ENCODE results near the gene FOXD1. TPM values are rescaled to one million over a fixed set of nuclear protein-coding genes. Genes with fewer than 3 reads are reported as not detected.

The FOXD1 gene
- polyA plus RNA-seq, 1 of the 3 experiments (the other 2 are of a cell fraction), result 73.9 TPM

DNA sequence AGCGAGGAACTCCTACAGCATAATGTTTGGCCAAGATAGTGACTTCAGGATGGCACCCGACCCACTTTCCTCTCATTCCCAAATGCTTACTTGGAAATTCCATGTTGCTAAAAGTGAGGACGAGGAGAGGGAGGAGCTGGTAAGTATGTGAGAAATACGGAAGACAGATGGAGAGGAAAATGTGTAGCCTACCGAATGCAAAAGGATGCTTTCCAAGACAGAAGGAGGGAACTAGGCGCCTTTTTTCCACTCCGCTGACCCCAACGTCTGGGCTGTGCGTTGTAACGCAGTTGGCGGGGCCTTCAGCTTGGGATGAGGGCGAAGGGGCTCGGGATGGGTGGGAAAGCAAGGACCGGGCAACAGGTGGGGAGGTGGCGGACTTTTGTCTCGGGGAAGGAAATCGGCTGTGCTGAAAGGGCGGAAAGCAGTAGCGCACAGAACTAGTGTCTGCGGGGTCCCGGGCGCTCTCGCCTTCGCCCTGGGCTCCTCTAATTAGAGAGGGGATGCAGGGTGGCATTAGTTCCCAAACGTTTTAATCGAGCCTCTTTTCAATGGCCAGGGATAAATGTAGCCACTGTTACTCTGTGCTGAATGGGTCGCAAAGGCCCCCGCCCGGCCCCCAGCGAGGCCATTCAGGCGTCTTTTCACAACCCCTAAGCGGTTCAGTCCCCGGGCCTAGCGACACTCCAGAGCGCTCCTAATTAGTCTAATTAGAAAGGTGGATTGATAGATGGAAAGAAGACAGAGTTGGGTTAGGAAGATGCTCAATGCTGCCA, 12.6 kb downstream of the FOXD1 start:
- H3K36me3 ChIP-seq (replicated peaks in 1 of 2; ENCODE audit: control insufficient read depth in 1 of 2, insufficient read depth in 2 of 2, low read length in 1 of 2), result no peaks in the 10 kb centered on the region
- H3K27me3 ChIP-seq (ENCODE audit: insufficient read depth), result no peaks in the 10 kb centered on the region
- H3K4me2 ChIP-seq, result peak overlapping the region; percentile 75
- H3F3A ChIP-seq (replicated peaks; ENCODE audit: insufficient read depth), result peaks cover 39% of the 10 kb centered on the region
- H3K79me2 ChIP-seq (ENCODE audit: insufficient read depth), result peaks cover 70% of the 10 kb centered on the region
- no peak for DNase-seq
- H3K9me2 ChIP-seq, result no peaks in the 10 kb centered on the region
- H3K27ac ChIP-seq (ENCODE audit: low read depth in 2 of 2, low read length in 1 of 2), result peak overlapping the region; percentile 88 to 89
- TF ChIP-seq USF1 (IDR thresholded peaks at IDR 0.05; ENCODE audit: borderline replicate concordance, low read depth) (no peak), FOXJ3 (CRISPR knock-in tag; IDR thresholded peaks at IDR 0.05) (no peak), EZH2phosphoT487 (IDR thresholded peaks at IDR 0.05; ENCODE audit: borderline replicate concordance, low read depth) (no peak), TEAD4 (IDR thresholded peaks at IDR 0.05; ENCODE audit: borderline replicate concordance, insufficient read depth) (no peak), USF2 (IDR thresholded peaks at IDR 0.05; ENCODE audit: borderline replicate concordance, low read depth, low read length) (no peak), SMC3 (IDR thresholded peaks at IDR 0.05; ENCODE audit: low read depth, low read length) (no peak), TAF1 (IDR thresholded peaks at IDR 0.05; ENCODE audit: borderline replicate concordance, low read depth, low read length) (no peak), ZBTB33 (IDR thresholded peaks at IDR 0.05; ENCODE audit: borderline replicate concordance, low read depth) (no peak), JUND (IDR thresholded peaks at IDR 0.05) (no peak), RFX5 (IDR thresholded peaks at IDR 0.05; ENCODE audit: low read length) (no peak), FOXM1 (IDR thresholded peaks at IDR 0.05; ENCODE audit: low read depth) (no peak), CHD2 (IDR thresholded peaks at IDR 0.05; ENCODE audit: low read length, partially characterized antibody) (no peak), FOSL2 (IDR thresholded peaks at IDR 0.05; ENCODE audit: borderline replicate concordance, low read depth) (no peak), NFIC (IDR thresholded peaks at IDR 0.05; ENCODE audit: borderline replicate concordance) (no peak), GABPA (IDR thresholded peaks at IDR 0.05; ENCODE audit: low read depth) (no peak)
- TF ChIP-seq, protein P1, sequence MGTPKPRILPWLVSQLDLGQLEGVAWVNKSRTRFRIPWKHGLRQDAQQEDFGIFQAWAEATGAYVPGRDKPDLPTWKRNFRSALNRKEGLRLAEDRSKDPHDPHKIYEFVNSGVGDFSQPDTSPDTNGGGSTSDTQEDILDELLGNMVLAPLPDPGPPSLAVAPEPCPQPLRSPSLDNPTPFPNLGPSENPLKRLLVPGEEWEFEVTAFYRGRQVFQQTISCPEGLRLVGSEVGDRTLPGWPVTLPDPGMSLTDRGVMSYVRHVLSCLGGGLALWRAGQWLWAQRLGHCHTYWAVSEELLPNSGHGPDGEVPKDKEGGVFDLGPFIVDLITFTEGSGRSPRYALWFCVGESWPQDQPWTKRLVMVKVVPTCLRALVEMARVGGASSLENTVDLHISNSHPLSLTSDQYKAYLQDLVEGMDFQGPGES (IDR thresholded peaks at IDR 0.05; ENCODE audit: low read depth, low read length), result no peak
- TF ChIP-seq, protein P2, sequence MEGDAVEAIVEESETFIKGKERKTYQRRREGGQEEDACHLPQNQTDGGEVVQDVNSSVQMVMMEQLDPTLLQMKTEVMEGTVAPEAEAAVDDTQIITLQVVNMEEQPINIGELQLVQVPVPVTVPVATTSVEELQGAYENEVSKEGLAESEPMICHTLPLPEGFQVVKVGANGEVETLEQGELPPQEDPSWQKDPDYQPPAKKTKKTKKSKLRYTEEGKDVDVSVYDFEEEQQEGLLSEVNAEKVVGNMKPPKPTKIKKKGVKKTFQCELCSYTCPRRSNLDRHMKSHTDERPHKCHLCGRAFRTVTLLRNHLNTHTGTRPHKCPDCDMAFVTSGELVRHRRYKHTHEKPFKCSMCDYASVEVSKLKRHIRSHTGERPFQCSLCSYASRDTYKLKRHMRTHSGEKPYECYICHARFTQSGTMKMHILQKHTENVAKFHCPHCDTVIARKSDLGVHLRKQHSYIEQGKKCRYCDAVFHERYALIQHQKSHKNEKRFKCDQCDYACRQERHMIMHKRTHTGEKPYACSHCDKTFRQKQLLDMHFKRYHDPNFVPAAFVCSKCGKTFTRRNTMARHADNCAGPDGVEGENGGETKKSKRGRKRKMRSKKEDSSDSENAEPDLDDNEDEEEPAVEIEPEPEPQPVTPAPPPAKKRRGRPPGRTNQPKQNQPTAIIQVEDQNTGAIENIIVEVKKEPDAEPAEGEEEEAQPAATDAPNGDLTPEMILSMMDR (IDR thresholded peaks at IDR 0.05), result no peak
- no peaks in the 10 kb centered on the region for H4K20me1 ChIP-seq (ENCODE audit: insufficient read depth)
- peaks cover 0 to 34% of the 10 kb centered on the region in 2 experiments; a peak in 3 of 4 replicates for H3K4me1 ChIP-seq (ENCODE audit: control insufficient read depth in 1 of 2, insufficient read depth in 2 of 2, low read depth in 1 of 2, low read length in 1 of 2)
- WGBS (ENCODE audit: low lambda C conversion rate), result 55% methylated on average over 35 of the region's 35 CpGs
- peak overlapping the region; percentile 54; the same call in 1 of the 2 replicates for H2AFZ ChIP-seq (ENCODE audit: low read depth)
- H3K9me3 ChIP-seq, result no peaks in the 10 kb centered on the region
- ChIA-PET POLR2A (no interaction called here), CTCF (interaction anchor here (0.9 to 4.5 kb wide), 4 partner anchors 12 to 18 kb away, joined by 3 to 22 read pairs (median 4); no protein-coding TSS in a partner anchor)
- H3K9ac ChIP-seq, result peak overlapping the region; percentile 78; the same call in 1 of the 2 replicates
- H3K4me3 ChIP-seq (ENCODE audit: low read depth in 2 of 2, low read length in 1 of 2), result peak overlapping the region; percentile 37 to 38; a peak in 2 of 4 replicates

Measured in SK-N-SH (cell line).